Tibial nerve (tissue), 4 donors: ENCODE results near the gene MUCL1. TPM values are rescaled to one million over a fixed set of nuclear protein-coding genes. Genes with fewer than 3 reads are reported as not detected.

Experiments
- DNase-seq, 2 donors: peaks; one replicate each; pipeline ENCODE4 v3.0.0-alpha.2; 2019; ENCODE audit warnings: low spot score in 2 of 2
- H3K27ac ChIP-seq, 4 donors: fragments of 200-600 bp; sonication (generic) in 3 of 4; one replicate each; pipeline ENCODE4 v1.5.1; 2017 to 2019; ENCODE audit warnings: mild to moderate bottlenecking in 1 of 4
- H3K27me3 ChIP-seq, 2 donors: fragments of 200-600 bp; sonication (generic) in 1 of 2; one replicate each; pipeline versions ENCODE4 v1.5.1 to v1.6.0; 2017 to 2019
- H3K36me3 ChIP-seq, 3 donors: fragments of 200-600 bp; sonication (generic); one replicate each; pipeline ENCODE4 v1.5.1; 2018 to 2019
- H3K4me1 ChIP-seq, 4 donors: fragments of 200-600 bp; sonication (generic) in 3 of 4; one replicate each; pipeline ENCODE4 v1.5.1; 2017 to 2019
- H3K4me3 ChIP-seq, 4 donors: fragments of 200-600 bp; sonication (generic) in 3 of 4; one replicate each; pipeline ENCODE4 v1.5.1; 2017 to 2019; ENCODE audit warnings: mild to moderate bottlenecking in 1 of 4, moderate library complexity in 1 of 4
- H3K9me3 ChIP-seq, 4 donors: fragments of 200-600 bp; sonication (generic) in 3 of 4; one replicate each; pipeline ENCODE4 v1.5.1; 2017 to 2019
- CTCF ChIP-seq, 5 experiments: fragments of 200-600 bp in 3 of 5; fragments of 450-650 bp in 2 of 5; sonication (generic) in 3 of 5; IDR thresholded peaks; one replicate each; pipeline ENCODE4 v1.5.1; 2016 to 2019; ENCODE audit warnings: antibody characterized with exemption in 5 of 5, mild to moderate bottlenecking in 3 of 5, moderate library complexity in 2 of 5
- EP300 ChIP-seq, 2 donors: sonication (generic); formaldehyde crosslinking; IDR thresholded peaks; one replicate each; pipeline ENCODE4 v1.6.1; 2017; ENCODE audit warnings: antibody characterized with exemption in 2 of 2, mild to moderate bottlenecking in 1 of 2
- POLR2A ChIP-seq, 2 donors: fragments of 450-650 bp; IDR thresholded peaks; one replicate each; pipeline ENCODE4 v1.6.1; 2017; ENCODE audit warnings: antibody characterized with exemption in 2 of 2, mild to moderate bottlenecking in 2 of 2, moderate library complexity in 2 of 2
- WGBS, 2 donors: methylation state at CpG; one replicate each; pipeline ENCODE4 v1.1.5; 2018; 5-methylcytosine and 5-hydroxymethylcytosine counted together
- total RNA-seq, 4 donors: library from RNA; depleted of rRNA; stranded (reverse); fragments of >200 nt; gene quantifications; one replicate each; pipeline ENCODE4 v1.1.0, GENCODE V29; 2016

Gene MUCL1
- total RNA-seq, 4 donors from 2014 or later: not detected

DNA sequence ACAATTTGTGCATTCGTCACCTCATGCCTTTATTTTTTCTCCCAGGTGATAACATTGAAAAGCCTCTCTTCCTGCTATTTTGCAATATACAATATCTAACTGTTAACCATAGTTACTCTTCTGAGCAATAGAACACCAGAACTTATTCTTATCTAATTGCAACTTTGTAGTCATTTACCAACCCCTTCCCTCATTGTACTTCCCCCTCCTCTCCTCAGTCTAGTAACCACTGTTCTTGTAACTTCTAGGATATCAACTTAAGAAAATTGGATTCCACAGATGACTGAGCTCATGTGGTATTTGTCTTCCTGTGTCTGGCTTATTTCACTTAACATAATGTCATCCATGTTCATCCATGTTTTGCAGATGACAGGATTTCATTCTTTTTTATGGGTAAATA is 7.6 kb downstream of the MUCL1 start:
- H3K36me3 ChIP-seq: no peaks in the 10 kb centered on the region
- 93 to 98% methylated on average over 1 of the region's 1 CpG for WGBS, 2 donors
- H3K27ac ChIP-seq: no peak overlapping the region
- DNase-seq: no peak
- no peak overlapping the region for H3K4me3 ChIP-seq
- TF ChIP-seq EP300 (IDR thresholded peaks at IDR 0.05) (no peak), POLR2A (IDR thresholded peaks at IDR 0.05) (no peak), CTCF (IDR thresholded peaks at IDR 0.05) (no peak)
- no peaks in the 10 kb centered on the region for H3K4me1 ChIP-seq
- H3K27me3 ChIP-seq: no peaks in the 10 kb centered on the region
- H3K9me3 ChIP-seq: no peaks in the 10 kb centered on the region

DNA sequence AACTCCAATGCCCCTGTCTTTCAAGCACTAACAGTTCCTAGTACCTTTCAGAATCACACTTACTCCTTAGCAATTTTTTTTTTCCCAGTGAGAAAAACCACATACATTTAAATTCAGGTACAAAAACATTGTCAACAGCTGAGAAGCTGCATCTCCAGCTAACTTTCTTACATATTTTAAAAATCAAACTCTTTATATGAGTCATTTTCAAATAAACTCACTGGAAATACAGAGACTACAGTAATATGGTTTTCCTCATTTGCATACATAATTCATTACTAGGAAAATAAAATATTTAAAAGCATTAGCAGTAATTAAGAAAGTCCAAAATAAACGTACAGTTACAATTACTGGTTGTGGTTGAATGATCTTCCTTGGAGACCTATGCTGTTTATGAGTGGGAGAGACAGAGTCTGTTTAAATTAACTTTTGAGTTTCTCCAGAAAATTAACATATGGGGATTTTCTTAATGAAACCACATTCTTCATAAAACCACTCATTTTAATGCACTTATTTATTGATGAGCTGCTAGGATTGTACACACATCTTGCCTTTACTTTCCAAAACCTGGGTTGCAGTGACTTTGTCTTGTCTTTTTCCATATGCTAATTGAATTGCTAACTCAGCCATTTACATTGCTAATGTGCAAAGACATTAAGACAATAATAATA is 9.8 kb downstream of the MUCL1 start:
- Histone ChIP-seq H3K27ac (no peak overlapping the region), H3K4me1 (no peaks in the 10 kb centered on the region), H3K4me3 (no peak overlapping the region), H3K27me3 (no peaks in the 10 kb centered on the region), H3K36me3 (no peaks in the 10 kb centered on the region), H3K9me3 (no peaks in the 10 kb centered on the region)
- 46 to 54% methylated on average over 1 of the region's 1 CpG for WGBS, 2 donors
- TF ChIP-seq POLR2A (IDR thresholded peaks at IDR 0.05) (no peak), EP300 (IDR thresholded peaks at IDR 0.05) (no peak), CTCF (IDR thresholded peaks at IDR 0.05) (no peak)
- no peak for DNase-seq

DNA sequence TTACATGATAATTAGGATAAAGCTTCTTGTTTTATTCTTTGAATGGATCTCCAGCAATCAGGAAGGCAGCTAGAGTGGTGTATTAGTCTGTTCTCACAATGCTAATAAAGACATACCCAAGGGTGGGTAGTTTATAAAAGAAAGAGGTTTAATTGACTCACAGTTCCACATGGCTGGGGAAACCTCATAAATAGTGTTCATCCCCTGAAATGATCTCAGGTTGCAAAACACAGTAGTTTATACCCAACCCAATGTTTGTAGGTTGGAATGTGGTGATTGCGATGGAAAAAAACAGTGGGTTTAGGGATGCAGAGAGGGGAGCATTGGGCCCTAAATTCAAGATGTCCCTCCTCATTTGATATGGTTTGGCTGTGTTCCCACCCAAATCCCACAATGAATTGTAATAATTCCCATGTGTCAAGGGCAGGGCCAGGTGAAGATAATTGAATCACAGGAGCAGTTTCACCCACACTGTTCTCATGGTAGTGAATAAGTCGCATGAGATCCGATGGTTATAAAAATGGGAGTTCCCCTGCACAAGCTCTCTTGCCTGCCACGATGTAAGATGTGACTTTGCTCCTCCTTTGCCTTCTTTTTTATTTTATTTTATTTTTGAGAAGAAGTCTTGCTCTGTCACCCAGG is 11.5 kb downstream of the MUCL1 start:
- TF ChIP-seq CTCF (IDR thresholded peaks at IDR 0.05): no peak
- no peak for TF ChIP-seq POLR2A (IDR thresholded peaks at IDR 0.05)
- no peak for TF ChIP-seq EP300 (IDR thresholded peaks at IDR 0.05)
- Histone ChIP-seq H3K4me3 (no peak overlapping the region), H3K36me3 (no peaks in the 10 kb centered on the region), H3K27me3 (no peaks in the 10 kb centered on the region), H3K9me3 (no peaks in the 10 kb centered on the region), H3K27ac (no peak overlapping the region), H3K4me1 (no peaks in the 10 kb centered on the region)
- 89 to 91% methylated on average over 4 of the region's 4 CpGs for WGBS, 2 donors
- DNase-seq: no peak

DNA sequence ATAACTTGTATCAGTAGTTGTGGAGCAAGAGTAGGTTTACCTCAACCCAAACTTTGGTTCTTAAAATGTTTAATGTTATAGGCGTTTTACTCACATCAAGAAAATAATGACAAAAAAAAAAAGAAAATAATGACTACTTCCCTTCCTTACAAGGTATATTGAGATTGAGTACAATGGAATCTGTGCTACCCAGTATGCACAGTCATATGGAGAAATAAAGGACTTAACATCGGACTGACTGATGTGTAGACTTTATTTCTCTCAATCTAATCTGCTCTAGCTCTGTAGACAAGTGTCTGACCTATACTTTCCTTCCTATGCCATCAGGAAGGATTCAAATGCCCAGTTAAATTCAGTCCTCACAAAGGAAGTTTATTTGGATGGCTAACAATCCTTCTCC is 14.4 kb downstream of the MUCL1 start:
- TF ChIP-seq POLR2A (IDR thresholded peaks at IDR 0.05) (no peak), CTCF (IDR thresholded peaks at IDR 0.05) (no peak), EP300 (IDR thresholded peaks at IDR 0.05) (no peak)
- 69 to 74% methylated on average over 2 of the region's 2 CpGs for WGBS, 2 donors
- Histone ChIP-seq H3K27ac (no peak overlapping the region), H3K27me3 (no peaks in the 10 kb centered on the region), H3K36me3 (no peaks in the 10 kb centered on the region), H3K4me1 (no peaks in the 10 kb centered on the region), H3K4me3 (no peak overlapping the region), H3K9me3 (no peaks in the 10 kb centered on the region)
- DNase-seq: no peak

- H3K36me3 ChIP-seq: no peaks in the 10 kb centered on the region
- H3K4me1 ChIP-seq: no peaks in the 10 kb centered on the region
- 91 to 95% methylated on average over 1 of the region's 1 CpG for WGBS, 2 donors
- no peaks in the 10 kb centered on the region for H3K27me3 ChIP-seq
- no peak for DNase-seq
- TF ChIP-seq CTCF (IDR thresholded peaks at IDR 0.05) (no peak), EP300 (IDR thresholded peaks at IDR 0.05) (no peak), POLR2A (IDR thresholded peaks at IDR 0.05) (no peak)
- H3K27ac ChIP-seq: no peak overlapping the region
- H3K4me3 ChIP-seq: no peak overlapping the region
- no peaks in the 10 kb centered on the region for H3K9me3 ChIP-seq
These were observed 15.7 kb downstream of the MUCL1 start for GRCh38 chr12:54870048-54870447.
